Measurements from ENCODE around the gene CDC34. TPM values are rescaled to one million over a fixed set of nuclear protein-coding genes. Genes with fewer than 3 reads are reported as not detected.
"Not testable (repeated sequence)": the region's sequence is repeated elsewhere in the genome, so short reads cannot be mapped to it uniquely, and the experiment has no call there.

The CDC34 gene
- total RNA-seq, 1 experiment from 2014 or later, result 56.4 TPM

GRCh38 chr19:573519-573825 is 41.9 kb downstream of the CDC34 start:
- DNase-seq (ENCODE audit: low read depth), result no peak

GRCh38 chr19:574658-575526 is 43.3 kb downstream of the CDC34 start:
- peak; percentile 58 for DNase-seq (ENCODE audit: low read depth)

- peak; percentile 79 for DNase-seq (ENCODE audit: low read depth)
Measured at GRCh38 chr19:575527-576506, 44.3 kb downstream of the CDC34 start.

GRCh38 chr19:576768-577438 is 45.3 kb downstream of the CDC34 start:
- no peak for DNase-seq (ENCODE audit: low read depth)

GRCh38 chr19:577439-578392 is 46.2 kb downstream of the CDC34 start:
- no peak for DNase-seq (ENCODE audit: low read depth)

- no peak for DNase-seq (ENCODE audit: low read depth)
Measured at GRCh38 chr19:579111-579841, 47.7 kb downstream of the CDC34 start.

- no peak for DNase-seq (ENCODE audit: low read depth)
Measured at GRCh38 chr19:579842-580155, 48.2 kb downstream of the CDC34 start.

GRCh38 chr19:580274-580835 is 48.8 kb downstream of the CDC34 start:
- no peak for DNase-seq (ENCODE audit: low read depth)

GRCh38 chr19:581399-582111 is 50.0 kb downstream of the CDC34 start:
- DNase-seq (ENCODE audit: low read depth), result no peak

- DNase-seq (ENCODE audit: low read depth), result peak; percentile 92
Measured at GRCh38 chr19:582497-583197, 51.1 kb downstream of the CDC34 start.

GRCh38 chr19:583198-583967 is 51.8 kb downstream of the CDC34 start:
- DNase-seq (ENCODE audit: low read depth), result no peak

GRCh38 chr19:583968-584239 is 52.3 kb downstream of the CDC34 start:
- no peak for DNase-seq (ENCODE audit: low read depth)

GRCh38 chr19:584240-585001 is 52.9 kb downstream of the CDC34 start:
- DNase-seq (ENCODE audit: low read depth), result peak; percentile 68

- not testable (repeated sequence) for DNase-seq (ENCODE audit: low read depth)
Measured at GRCh38 chr19:585146-585545, 53.6 kb downstream of the CDC34 start.

GRCh38 chr19:585551-586110 is 54.1 kb downstream of the CDC34 start:
- peak; percentile 52 for DNase-seq (ENCODE audit: low read depth)

- DNase-seq (ENCODE audit: low read depth), result peak; percentile 89
Measured at GRCh38 chr19:588093-588740, 56.7 kb downstream of the CDC34 start.
